AG09309 (cell line): ENCODE results near the gene GLYR1.

Experiments used
- DNase-seq: peaks from one replicate; pipeline ENCODE4 v3.0.0-alpha.2; 2010; ENCODE audit warnings: low read depth
- H3K4me3 ChIP-seq: 2 replicates; pipeline ENCODE4 v1.5.1; 2011; ENCODE audit warnings: mild to moderate bottlenecking, low read depth, low read length, moderate library complexity; ENCODE audit not compliant: control insufficient read depth
- CTCF ChIP-seq: IDR thresholded peaks from 2 replicates; pipeline ENCODE4 v1.5.1; 2011; ENCODE audit warnings: mild to moderate bottlenecking, low read depth, low read length, inconsistent platforms; ENCODE audit not compliant: insufficient read depth, control insufficient read depth; ENCODE audit errors: missing control alignments

The GLYR1 gene

GRCh38 chr16:4795181-4795827 lies 51.8 kb downstream of the GLYR1 start, which contains the start of gene SMIM22:
Gene SMIM22, plus strand, starts transcription at chr16:4795369. Its CDS starts 366 bp downstream, at chr16:4795735.
- no peak for TF ChIP-seq CTCF
- DNase-seq, result no peak
- H3K4me3 ChIP-seq, result no peak within 1 kb of the TSS

GRCh38 chr16:4792951-4793513 lies 54.1 kb downstream of the GLYR1 start:
- DNase-seq, result no peak
- no peak for TF ChIP-seq CTCF
- no peak overlapping the region for H3K4me3 ChIP-seq

GRCh38 chr16:4790871-4791270 lies 56.2 kb downstream of the GLYR1 start:
- DNase-seq, result no peak
- H3K4me3 ChIP-seq, result no peak overlapping the region
- no peak for TF ChIP-seq CTCF

GRCh38 chr16:4790261-4790660 lies 56.8 kb downstream of the GLYR1 start:
- DNase-seq, result no peak
- no peak for TF ChIP-seq CTCF

GRCh38 chr16:4788910-4789309 lies 58.2 kb downstream of the GLYR1 start:
- DNase-seq, result no peak
- no peak overlapping the region for H3K4me3 ChIP-seq
- no peak for TF ChIP-seq CTCF

More at GRCh38 chr16:4790261-4790660, 56.8 kb downstream of the GLYR1 start:
- no peak overlapping the region for H3K4me3 ChIP-seq

- H3K4me3 ChIP-seq, result no peak overlapping the region
- DNase-seq, result no peak
Measured at GRCh38 chr16:4788489-4788889, 58.6 kb downstream of the GLYR1 start.

More at GRCh38 chr16:4788489-4788889, 58.6 kb downstream of the GLYR1 start:
- TF ChIP-seq CTCF, result no peak
